Right lobe of liver (tissue), 4 donors: ENCODE data around the gene PRSS48.

ENCODE experiments used
- CTCF ChIP-seq, 4 donors: fragments of 200-600 bp in 3 of 4; fragments of 450-650 bp in 1 of 4; IDR thresholded peaks; one replicate each; pipeline versions ENCODE4 v1.5.1 to v1.8.0; 2016 to 2022; ENCODE audit warnings: antibody characterized with exemption in 4 of 4, mild to moderate bottlenecking in 2 of 4
- POLR2A ChIP-seq: fragments of 450-650 bp; IDR thresholded peaks from one replicate; pipeline ENCODE4 v1.6.1; 2017; ENCODE audit warnings: antibody characterized with exemption, mild to moderate bottlenecking
- donor health status: DM: no; HTN: no; CAD: no.
- donor health status: DM: no; HTN: no; CAD: no.
- donor health status: DM: no; HTN: yes; CAD: no.

- no peak for TF ChIP-seq CTCF (IDR thresholded peaks at IDR 0.05)
- TF ChIP-seq POLR2A, result no peak
Measured at GRCh38 chr4:151287409-151287808, 10.4 kb downstream of the PRSS48 start.
